Prostate gland (tissue), 2 donors: ENCODE measurements around the gene DCST1.

Experiments
- CTCF ChIP-seq, 4 experiments: fragments of 200-600 bp in 2 of 4; fragments of 450-650 bp in 2 of 4; sonication (generic) in 2 of 4; IDR thresholded peaks; 1 replicate in 3 of 4; 2 replicates in 1 of 4; pipeline ENCODE4 v1.5.1; 2016 to 2019; ENCODE audit warnings: antibody characterized with exemption in 4 of 4, mild to moderate bottlenecking in 2 of 4, moderate library complexity in 2 of 4
- POLR2A ChIP-seq: fragments of 450-650 bp; IDR thresholded peaks from one replicate; pipeline ENCODE4 v1.6.1; 2016; ENCODE audit warnings: antibody characterized with exemption, mild to moderate bottlenecking
- POLR2AphosphoS5 ChIP-seq: sonication (generic); formaldehyde crosslinking; IDR thresholded peaks from one replicate; pipeline ENCODE4 v1.6.1; 2017; ENCODE audit warnings: antibody characterized with exemption

- TF ChIP-seq CTCF (IDR thresholded peaks at IDR 0.05) (no peak), POLR2A (no peak), POLR2AphosphoS5 (peak; percentile 9)
Observed at GRCh38 chr1:154999571-155000410, 33.8 kb upstream of the DCST1 start.
